ENCODE results near the gene UGT3A2. TPM values are rescaled to one million over a fixed set of nuclear protein-coding genes. Genes with fewer than 3 reads are reported as not detected.
A peak's percentile ranks its signal among the peaks of the same experiment; 100 is the strongest.

The UGT3A2 gene, protein sequence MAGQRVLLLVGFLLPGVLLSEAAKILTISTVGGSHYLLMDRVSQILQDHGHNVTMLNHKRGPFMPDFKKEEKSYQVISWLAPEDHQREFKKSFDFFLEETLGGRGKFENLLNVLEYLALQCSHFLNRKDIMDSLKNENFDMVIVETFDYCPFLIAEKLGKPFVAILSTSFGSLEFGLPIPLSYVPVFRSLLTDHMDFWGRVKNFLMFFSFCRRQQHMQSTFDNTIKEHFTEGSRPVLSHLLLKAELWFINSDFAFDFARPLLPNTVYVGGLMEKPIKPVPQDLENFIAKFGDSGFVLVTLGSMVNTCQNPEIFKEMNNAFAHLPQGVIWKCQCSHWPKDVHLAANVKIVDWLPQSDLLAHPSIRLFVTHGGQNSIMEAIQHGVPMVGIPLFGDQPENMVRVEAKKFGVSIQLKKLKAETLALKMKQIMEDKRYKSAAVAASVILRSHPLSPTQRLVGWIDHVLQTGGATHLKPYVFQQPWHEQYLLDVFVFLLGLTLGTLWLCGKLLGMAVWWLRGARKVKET
- total RNA-seq: not detected in 2 replicates

DNA sequence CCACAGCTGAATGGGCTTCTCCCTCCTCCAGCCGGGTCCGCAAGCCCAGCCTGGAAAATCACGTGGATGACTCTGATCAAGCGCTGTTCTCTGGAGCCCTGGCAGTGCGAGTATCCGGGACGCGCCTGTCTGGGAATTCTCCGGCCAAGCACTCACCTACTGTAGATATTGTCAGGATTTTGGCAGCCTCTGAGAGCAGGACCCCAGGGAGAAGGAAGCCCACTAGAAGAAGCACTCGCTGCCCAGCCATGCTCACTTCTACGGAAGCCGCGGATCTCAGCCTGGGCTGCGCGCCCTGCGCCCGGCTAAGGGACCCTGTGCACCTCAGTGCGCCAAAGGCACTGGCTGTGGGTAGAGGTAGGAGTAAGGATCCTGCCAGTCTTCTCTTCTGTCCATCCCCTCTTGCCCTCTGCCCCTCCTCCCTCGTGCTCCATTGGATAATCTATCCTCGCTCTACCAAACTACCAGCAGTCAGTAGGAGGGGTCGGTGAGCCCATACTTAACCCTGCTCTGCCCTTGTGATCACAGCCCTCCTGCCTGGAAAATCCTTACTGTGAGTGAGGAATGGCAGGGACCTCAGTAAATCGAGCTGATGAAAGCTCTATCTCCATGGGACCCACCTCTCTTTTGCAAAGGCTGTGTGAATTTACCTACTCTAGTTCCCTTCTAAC is at the start of gene UGT3A2:
TSS of gene UGT3A2 (minus strand) at position 343 of the 671 bp plus-strand sequence. CDS start at position 250, 93 bp downstream.
- H3K9me3 Mint-ChIP-seq: no peaks in the 10 kb centered on the region
- H3K27ac Mint-ChIP-seq: no peak within 1 kb of the TSS
- no peak within 1 kb of the TSS for H3K4me3 Mint-ChIP-seq (ENCODE audit: low read depth)
- peaks cover 51% of the 10 kb centered on the region for H3K27me3 Mint-ChIP-seq (ENCODE audit: low read depth)
- no peak for DNase-seq (ENCODE audit: low spot score)
- intact Hi-C loops (cut with micrococcal nuclease): no loop called here
- H3K4me1 Mint-ChIP-seq (ENCODE audit: low read depth): peaks cover 4% of the 10 kb centered on the region
- H3K36me3 Mint-ChIP-seq (ENCODE audit: low read depth): no peaks in the 10 kb centered on the region

DNA sequence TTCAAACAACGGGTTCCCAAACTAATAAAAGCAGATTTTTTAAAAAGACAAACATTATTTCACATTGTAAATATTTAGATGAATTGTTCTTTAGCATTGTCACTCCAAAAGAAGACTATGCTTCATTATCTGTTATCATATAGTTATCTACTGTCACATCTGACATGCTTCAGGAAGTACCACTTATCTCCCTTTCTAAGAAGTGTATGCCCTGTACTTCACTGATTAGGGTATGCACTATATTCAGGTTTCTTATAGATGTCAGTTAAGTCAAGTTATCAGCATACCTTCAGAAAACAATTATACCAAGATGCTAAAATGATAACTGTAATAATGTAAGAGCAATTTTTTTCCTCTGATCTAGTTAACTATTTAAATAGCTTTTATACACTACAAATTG is 44.6 kb upstream of the UGT3A2 start:
- H3K9me3 Mint-ChIP-seq: no peaks in the 10 kb centered on the region
- peaks cover 6% of the 10 kb centered on the region for H3K4me1 Mint-ChIP-seq (ENCODE audit: low read depth)
- intact Hi-C loops (cut with micrococcal nuclease): no loop called here
- H3K27ac Mint-ChIP-seq: no peak overlapping the region
- no peak overlapping the region for H3K4me3 Mint-ChIP-seq (ENCODE audit: low read depth)
- H3K36me3 Mint-ChIP-seq (ENCODE audit: low read depth): peaks cover 31% of the 10 kb centered on the region
- H3K27me3 Mint-ChIP-seq (ENCODE audit: low read depth): no peaks in the 10 kb centered on the region
- DNase-seq (ENCODE audit: low spot score): no peak

DNA sequence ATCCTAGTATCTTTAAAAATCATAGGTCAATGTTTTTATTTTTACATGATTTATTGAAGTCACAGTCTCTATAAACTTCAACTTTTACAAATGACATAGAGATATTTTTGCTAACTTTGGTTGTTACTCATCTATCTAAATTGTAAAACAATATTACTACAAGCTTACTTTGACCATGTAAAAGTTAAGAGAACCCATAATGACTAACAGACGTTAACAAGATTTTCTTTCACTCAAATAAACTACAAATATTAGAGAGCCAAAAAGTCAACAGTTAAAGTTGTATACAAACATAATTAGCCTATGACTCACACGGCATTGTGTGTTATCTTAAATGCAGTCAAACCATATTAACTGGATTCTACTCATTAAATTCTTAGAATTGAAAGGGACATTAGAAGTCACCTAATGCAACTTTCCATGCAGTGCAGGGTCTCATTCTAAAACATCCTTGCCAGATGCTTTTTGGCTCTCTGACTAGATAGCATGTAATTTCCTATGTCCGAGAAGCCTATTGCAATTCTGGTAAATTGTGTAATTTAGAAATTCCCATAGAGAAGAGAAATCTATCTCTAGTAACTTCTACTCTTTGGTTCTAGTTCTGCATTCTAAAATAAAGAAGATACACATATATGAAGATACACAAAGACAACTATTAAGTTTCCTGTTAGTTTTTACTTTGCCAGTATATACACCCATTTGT is 42.2 kb upstream of the UGT3A2 start:
- intact Hi-C loops (cut with micrococcal nuclease): no loop called here
- no peak overlapping the region for H3K27ac Mint-ChIP-seq
- no peak overlapping the region for H3K4me3 Mint-ChIP-seq (ENCODE audit: low read depth)
- peaks cover 6% of the 10 kb centered on the region for H3K4me1 Mint-ChIP-seq (ENCODE audit: low read depth)
- no peaks in the 10 kb centered on the region for H3K9me3 Mint-ChIP-seq
- H3K27me3 Mint-ChIP-seq (ENCODE audit: low read depth): no peaks in the 10 kb centered on the region
- H3K36me3 Mint-ChIP-seq (ENCODE audit: low read depth): peaks cover 32% of the 10 kb centered on the region
- no peak for DNase-seq (ENCODE audit: low spot score)

DNA sequence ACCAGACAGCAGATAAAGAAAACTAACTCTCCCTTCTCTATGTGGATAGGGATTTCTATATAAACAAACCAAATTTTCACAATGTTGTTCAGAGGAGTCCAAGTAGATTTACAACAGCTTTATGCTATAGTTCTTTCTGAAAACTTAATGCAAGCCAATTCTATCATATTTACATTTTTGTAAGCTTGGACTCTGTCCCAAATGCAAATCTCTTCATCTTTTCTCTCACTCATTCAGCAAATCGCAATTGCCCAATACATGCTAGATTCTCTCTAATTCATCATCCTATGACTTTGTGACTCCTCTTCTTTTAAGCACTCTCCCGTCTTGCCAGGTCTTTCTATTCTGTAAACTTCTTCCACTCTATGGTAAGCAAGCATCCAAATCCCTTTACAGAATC is 39.1 kb upstream of the UGT3A2 start:
- intact Hi-C loops (cut with micrococcal nuclease): no loop called here
- H3K27ac Mint-ChIP-seq: no peak overlapping the region
- H3K27me3 Mint-ChIP-seq (ENCODE audit: low read depth): no peaks in the 10 kb centered on the region
- H3K9me3 Mint-ChIP-seq: no peaks in the 10 kb centered on the region
- no peak overlapping the region for H3K4me3 Mint-ChIP-seq (ENCODE audit: low read depth)
- no peaks in the 10 kb centered on the region for H3K4me1 Mint-ChIP-seq (ENCODE audit: low read depth)
- peaks cover 34% of the 10 kb centered on the region for H3K36me3 Mint-ChIP-seq (ENCODE audit: low read depth)
- DNase-seq (ENCODE audit: low spot score): no peak

DNA sequence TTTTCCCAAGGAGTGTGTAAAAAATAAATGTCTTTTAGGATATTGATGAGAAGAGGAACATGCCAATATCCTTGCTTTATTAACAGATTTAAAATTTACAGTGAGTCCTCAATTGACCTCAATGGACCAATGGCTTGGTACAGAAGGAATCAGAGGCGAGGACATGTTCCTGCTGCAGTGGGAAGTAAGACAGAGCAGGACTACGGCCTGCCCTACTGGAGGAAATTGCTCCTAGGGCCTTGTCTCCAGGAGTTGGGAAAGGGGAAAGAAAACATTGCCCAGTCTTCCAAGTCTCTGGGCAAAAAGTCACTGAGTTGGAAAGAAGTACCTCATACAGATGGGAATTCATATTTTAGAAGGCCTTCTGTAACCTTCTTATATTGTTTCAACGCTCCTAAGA is 33.1 kb upstream of the UGT3A2 start:
- intact Hi-C loops (cut with micrococcal nuclease): no loop called here
- Mint-ChIP-seq H3K4me3 (ENCODE audit: low read depth) (no peak overlapping the region), H3K4me1 (ENCODE audit: low read depth) (no peaks in the 10 kb centered on the region), H3K36me3 (ENCODE audit: low read depth) (peaks cover 7% of the 10 kb centered on the region), H3K27ac (no peak overlapping the region), H3K9me3 (no peaks in the 10 kb centered on the region), H3K27me3 (ENCODE audit: low read depth) (no peaks in the 10 kb centered on the region)
- DNase-seq (ENCODE audit: low spot score): no peak

DNA sequence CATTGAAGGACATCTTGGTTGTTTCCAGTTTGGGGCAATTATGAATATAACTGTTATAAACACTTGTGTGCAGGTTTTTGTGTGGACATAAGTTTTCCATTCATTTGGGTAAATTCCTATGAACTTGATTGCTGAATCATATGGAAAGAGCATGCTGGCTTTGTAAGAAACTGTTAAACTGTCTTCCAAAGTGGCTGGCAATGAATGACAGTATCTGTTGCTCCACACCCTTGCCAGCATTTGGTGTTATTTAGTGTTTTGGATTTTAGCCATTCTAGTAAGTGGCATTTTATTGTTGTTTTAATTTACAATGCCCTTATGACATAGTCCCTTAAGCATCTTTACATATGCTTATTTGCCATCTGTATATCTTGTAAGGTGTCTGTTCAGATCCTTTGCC is 29.8 kb upstream of the UGT3A2 start:
- no peak overlapping the region for H3K4me3 Mint-ChIP-seq (ENCODE audit: low read depth)
- intact Hi-C loops (cut with micrococcal nuclease): no loop called here
- no peaks in the 10 kb centered on the region for H3K27me3 Mint-ChIP-seq (ENCODE audit: low read depth)
- H3K9me3 Mint-ChIP-seq: peaks cover 3% of the 10 kb centered on the region
- no peak overlapping the region for H3K27ac Mint-ChIP-seq
- H3K4me1 Mint-ChIP-seq (ENCODE audit: low read depth): no peaks in the 10 kb centered on the region
- peaks cover 3% of the 10 kb centered on the region for H3K36me3 Mint-ChIP-seq (ENCODE audit: low read depth)
- DNase-seq (ENCODE audit: low spot score): no peak

DNA sequence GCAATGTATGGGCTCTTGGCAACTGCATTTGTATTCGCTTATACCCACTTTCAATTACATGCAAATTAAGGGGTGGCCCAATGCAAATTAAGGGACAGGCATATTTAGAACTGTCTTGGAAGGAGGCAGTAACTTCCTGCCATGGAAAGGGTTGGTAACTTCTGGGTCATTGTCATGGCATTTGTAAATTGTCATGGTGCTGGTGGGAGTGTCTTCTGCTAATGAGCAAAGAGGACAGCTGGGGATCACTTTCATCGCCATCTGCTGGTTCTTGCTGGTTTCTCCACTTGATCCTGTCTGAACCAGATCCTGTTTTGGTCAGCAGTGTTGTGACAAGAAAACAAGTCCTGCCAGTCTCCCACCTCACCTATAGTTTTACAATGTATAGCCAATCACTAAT is 23.3 kb upstream of the UGT3A2 start:
- Mint-ChIP-seq H3K4me3 (ENCODE audit: low read depth) (no peak overlapping the region), H3K9me3 (peaks cover 3% of the 10 kb centered on the region), H3K36me3 (ENCODE audit: low read depth) (no peaks in the 10 kb centered on the region), H3K27me3 (ENCODE audit: low read depth) (peaks cover 14% of the 10 kb centered on the region), H3K4me1 (ENCODE audit: low read depth) (no peaks in the 10 kb centered on the region), H3K27ac (no peak overlapping the region)
- no peak for DNase-seq (ENCODE audit: low spot score)
- intact Hi-C loops (cut with micrococcal nuclease): loop anchor here (5.0 kb wide), 1 partner anchor 417 kb away; no protein-coding TSS in a partner anchor

DNA sequence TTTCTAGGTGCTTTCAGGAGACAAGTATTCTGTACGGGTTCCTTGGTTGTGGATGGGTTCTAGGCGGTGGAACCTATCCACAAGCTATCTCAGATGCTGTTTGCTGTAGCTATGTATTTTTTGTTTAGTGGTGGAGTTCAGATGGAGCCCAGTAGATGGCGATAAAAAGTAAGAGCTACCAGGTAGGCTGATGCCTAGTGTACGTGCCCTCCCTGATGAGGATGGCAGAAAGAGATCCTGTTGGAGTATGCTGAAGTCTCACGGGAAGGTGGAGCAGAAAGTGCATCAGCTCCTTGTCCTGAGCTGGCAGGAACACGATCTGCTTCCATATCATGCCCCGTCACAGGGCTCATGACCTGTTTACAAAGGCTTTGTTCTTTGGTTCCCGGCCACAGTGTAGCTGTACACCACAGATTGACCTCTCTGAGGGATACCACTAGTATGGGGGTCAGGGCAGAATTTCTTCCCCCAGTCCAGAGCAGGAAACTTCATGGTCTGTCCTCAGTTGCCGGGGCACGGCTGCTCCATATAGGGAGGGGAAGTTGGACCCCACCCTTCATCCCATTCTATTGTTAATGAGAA is 12.6 kb upstream of the UGT3A2 start:
- intact Hi-C loops (cut with micrococcal nuclease): loop anchor here (2.0 to 10.0 kb wide), 5 partner anchors 76 to 616 kb away; partner anchors contain the start of genes LMBRD2, NADK2 and SKP2
- no peak overlapping the region for H3K27ac Mint-ChIP-seq
- H3K9me3 Mint-ChIP-seq: no peaks in the 10 kb centered on the region
- H3K36me3 Mint-ChIP-seq (ENCODE audit: low read depth): no peaks in the 10 kb centered on the region
- H3K4me1 Mint-ChIP-seq (ENCODE audit: low read depth): no peaks in the 10 kb centered on the region
- DNase-seq (ENCODE audit: low spot score): no peak
- peaks cover 8% of the 10 kb centered on the region for H3K27me3 Mint-ChIP-seq (ENCODE audit: low read depth)
- H3K4me3 Mint-ChIP-seq (ENCODE audit: low read depth): no peak overlapping the region

DNA sequence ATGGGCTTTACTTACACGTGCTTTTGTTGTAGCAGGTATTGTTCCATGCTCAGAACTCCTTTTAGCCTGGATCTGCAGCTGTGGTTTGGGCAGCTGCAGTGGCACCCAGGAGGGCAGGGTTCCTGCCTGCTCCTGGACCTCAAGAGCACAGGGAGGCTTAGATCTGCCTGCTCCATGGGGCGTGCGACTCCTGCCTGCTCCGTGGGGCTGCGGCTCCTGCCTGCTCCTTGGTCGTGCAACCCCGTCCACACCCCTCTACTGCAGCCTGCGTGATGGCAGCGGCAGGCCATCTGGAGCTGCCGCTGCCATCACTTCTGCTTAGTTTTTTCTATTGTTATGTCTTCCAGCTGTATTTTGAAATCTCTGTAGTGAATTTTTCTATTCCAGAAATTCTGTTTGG is 11.7 kb upstream of the UGT3A2 start:
- Mint-ChIP-seq H3K9me3 (no peaks in the 10 kb centered on the region), H3K4me3 (ENCODE audit: low read depth) (no peak overlapping the region), H3K27ac (no peak overlapping the region), H3K27me3 (ENCODE audit: low read depth) (peaks cover 9% of the 10 kb centered on the region), H3K4me1 (ENCODE audit: low read depth) (peaks cover 1% of the 10 kb centered on the region), H3K36me3 (ENCODE audit: low read depth) (no peaks in the 10 kb centered on the region)
- intact Hi-C loops (cut with micrococcal nuclease): loop anchor here (2.0 to 10.0 kb wide), 5 partner anchors 76 to 616 kb away; partner anchors contain the start of genes LMBRD2, NADK2 and SKP2
- no peak for DNase-seq (ENCODE audit: low spot score)

DNA sequence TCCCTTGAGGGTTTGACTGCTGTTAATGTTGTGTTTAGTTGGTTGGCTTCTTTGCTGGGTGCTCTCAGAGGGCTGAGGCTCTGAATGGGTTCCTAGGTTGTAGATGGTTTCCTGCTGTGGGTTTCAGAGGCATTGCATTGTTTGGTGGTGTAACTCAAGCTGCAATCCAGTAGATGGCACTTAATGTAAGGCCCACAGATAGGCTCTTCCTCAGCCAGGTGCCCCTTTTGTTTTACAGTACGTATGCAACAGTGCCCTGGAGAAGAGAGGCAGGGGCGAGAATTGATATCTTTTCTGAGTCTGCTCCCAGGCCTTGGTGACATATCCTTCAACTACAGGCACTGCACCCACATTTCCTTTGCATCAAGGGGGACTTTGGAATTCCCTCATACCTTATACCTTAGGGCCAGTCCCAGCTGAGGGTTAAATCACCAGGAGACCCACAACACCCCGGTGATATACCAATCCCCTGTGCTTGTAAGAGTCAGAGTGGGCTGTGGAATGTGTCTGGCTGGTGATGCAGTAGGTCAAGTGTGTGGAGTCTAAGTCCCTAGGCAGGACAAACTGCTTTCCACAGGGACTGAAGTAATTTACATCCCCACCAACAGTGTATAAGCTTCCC is 7.0 kb upstream of the UGT3A2 start:
- DNase-seq (ENCODE audit: low spot score): no peak
- Mint-ChIP-seq H3K9me3 (no peaks in the 10 kb centered on the region), H3K4me1 (ENCODE audit: low read depth) (peaks cover 6% of the 10 kb centered on the region), H3K4me3 (ENCODE audit: low read depth) (no peak overlapping the region), H3K36me3 (ENCODE audit: low read depth) (no peaks in the 10 kb centered on the region), H3K27me3 (ENCODE audit: low read depth) (peaks cover 22% of the 10 kb centered on the region), H3K27ac (no peak overlapping the region)
- intact Hi-C loops (cut with micrococcal nuclease): loop anchor here (10.0 kb wide), 3 partner anchors 81 to 621 kb away; partner anchors contain the start of genes LMBRD2, NADK2 and SKP2

DNA sequence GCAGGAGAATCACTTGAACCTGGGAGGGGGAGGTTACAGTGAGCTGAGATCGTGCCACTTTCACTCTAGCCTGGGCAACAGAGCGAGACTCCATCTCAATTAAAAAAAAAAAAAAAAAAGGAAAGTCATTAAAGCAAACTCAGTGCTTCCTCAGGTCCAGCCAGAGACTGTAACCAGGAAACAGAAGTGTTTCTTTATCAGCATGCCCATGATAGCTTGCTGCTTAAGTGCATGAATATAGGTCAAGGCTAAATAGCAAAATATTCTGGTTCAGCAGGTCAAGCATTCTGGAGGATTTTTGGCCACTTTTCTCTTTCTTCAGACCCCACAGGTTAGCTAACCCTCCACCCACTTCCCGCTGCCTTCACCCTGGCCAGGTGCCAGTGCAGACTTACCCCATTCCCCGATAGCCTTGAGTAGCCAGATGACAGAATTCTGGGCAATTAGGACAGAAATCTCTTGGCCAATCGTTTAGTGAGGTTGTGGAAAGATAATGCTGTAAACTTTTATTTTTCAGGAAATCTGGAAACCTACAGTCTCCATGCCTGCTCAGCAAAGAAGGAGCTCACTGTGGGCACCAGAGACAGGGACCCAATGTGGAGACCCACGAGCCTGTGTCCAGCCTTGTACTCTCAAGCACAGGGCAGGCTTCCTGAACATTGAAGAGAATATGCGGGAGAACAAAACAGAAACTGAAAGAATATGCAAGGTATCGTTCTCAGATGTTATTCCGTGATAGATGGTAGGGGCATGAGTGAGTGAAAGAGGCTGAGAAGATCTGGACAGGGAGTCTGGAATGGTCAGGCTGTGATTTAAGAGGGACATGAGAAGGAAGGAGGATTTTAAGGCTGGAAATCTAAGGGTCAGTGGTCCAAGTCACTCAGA is 4.2 kb upstream of the UGT3A2 start:
- Mint-ChIP-seq H3K4me3 (ENCODE audit: low read depth) (peak overlapping the region; percentile 58), H3K36me3 (ENCODE audit: low read depth) (no peaks in the 10 kb centered on the region), H3K27me3 (ENCODE audit: low read depth) (peaks cover 41% of the 10 kb centered on the region), H3K9me3 (no peaks in the 10 kb centered on the region), H3K27ac (no peak overlapping the region), H3K4me1 (ENCODE audit: low read depth) (peaks cover 6% of the 10 kb centered on the region)
- intact Hi-C loops (cut with micrococcal nuclease): loop anchor here (10.0 kb wide), 3 partner anchors 84 to 624 kb away; partner anchors contain the start of genes LMBRD2, NADK2 and SKP2
- no peak for DNase-seq (ENCODE audit: low spot score)

All from activated T-helper 2 cell treated with anti-CD3 and anti-CD28 coated beads, Interferon-gamma antibody, Interleukin-2, Interleukin-4, amounts not matched to agents 10 μg/mL and 5 μg/mL and 100 μg/mL, durations not matched to agents 14 hours and 24 hours and 36 hours (primary cell).